K562 (cell line): ENCODE measurements around the gene CRK. TPM values are rescaled to one million over a fixed set of nuclear protein-coding genes. Genes with fewer than 3 reads are reported as not detected.

Source experiments
- ATAC-seq: fragments of 200-7000 bp; cut with Tn5 transposase; 3 replicates; pipeline ENCODE4 v1.9.1; 2020; ENCODE audit warnings: moderate library complexity
- BruUV-seq: library from RNA; stranded (reverse); fragments of 400-500 nt; replicated peaks from 2 replicates; lab custom pipeline; 2021; lab: Mats Ljungman, UMichigan
- CTCF ChIA-PET: fragments of 300-600 bp; formaldehyde crosslinking; extraction: SDS; loops from one replicate; lab custom pipeline; 2021; ENCODE audit warnings: low intra/inter-chr PET ratio; lab: Yijun Ruan, JAX
- POLR2A ChIA-PET: fragments of 300-600, 350-650 bp; sonication (Branson Sonifier 250); formaldehyde crosslinking; extraction: SDS; loops from one replicate; lab custom pipeline; 2021; ENCODE audit warnings: antibody characterized with exemption, inconsistent platforms; lab: Yijun Ruan, JAX
- DNase-seq, 4 experiments: peaks; one replicate each; pipeline versions ENCODE4 v3.0.0 to v3.0.0-alpha.2; 2011 to 2018; ENCODE audit warnings: low spot score in 3 of 4, mixed read lengths in 3 of 4; ENCODE audit errors: extremely low read depth in 1 of 4
- FAIRE-seq: peaks from 2 replicates; lab custom pipeline; 2011; peaks lifted over from hg19 to GRCh38; lab: Jason Lieb, UNC
- H2AFZ ChIP-seq: 2 replicates; pipeline ENCODE4 v1.6.0; 2011; ENCODE audit warnings: low read depth, low read length, control low read depth, inconsistent platforms
- H3K27ac ChIP-seq: fragments of 200-600 bp; 3 replicates; pipeline ENCODE4 v1.8.0; 2011; ENCODE audit warnings: low read depth, mild to moderate bottlenecking, control low read depth, inconsistent platforms, low read length, moderate library complexity, mixed read lengths; ENCODE audit errors: extremely low read depth
- H3K27me3 ChIP-seq, 2 experiments: fragments of 300-600 bp in 1 of 2; 2 replicates in 1 of 2; 3 replicates in 1 of 2; pipeline versions ENCODE4 v1.6.0 to v1.8.0; 2011; ENCODE audit warnings: inconsistent platforms in 2 of 2, low read length in 2 of 2, mild to moderate bottlenecking in 1 of 2, mixed read lengths in 1 of 2, moderate library complexity in 1 of 2; ENCODE audit not compliant: control insufficient read depth in 2 of 2, insufficient read depth in 2 of 2
- H3K36me3 ChIP-seq: fragments of 300-600 bp; 3 replicates; pipeline ENCODE4 v1.8.0; 2011; ENCODE audit warnings: mild to moderate bottlenecking, low read length, inconsistent platforms; ENCODE audit not compliant: control insufficient read depth, insufficient read depth
- H3K4me1 ChIP-seq, 2 experiments: fragments of 200-600 bp in 1 of 2; replicated peaks in 1 of 2; 2 replicates in 1 of 2; 3 replicates in 1 of 2; pipeline versions ENCODE4 v1.5.1 to v1.8.0; 2011; ENCODE audit warnings: inconsistent platforms in 2 of 2, low read length in 2 of 2, mild to moderate bottlenecking in 1 of 2, mixed read lengths in 1 of 2, moderate library complexity in 1 of 2; ENCODE audit not compliant: control insufficient read depth in 2 of 2, insufficient read depth in 2 of 2
- H3K4me2 ChIP-seq: 2 replicates; pipeline ENCODE4 v1.6.1; 2011; ENCODE audit warnings: low read length, control low read depth, inconsistent platforms, mixed read lengths; ENCODE audit not compliant: insufficient read depth
- H3K4me3 ChIP-seq: fragments of 200-600 bp; sonication (generic), shearing (Covaris generic); 2 replicates; pipeline ENCODE4 v1.5.1; 2016; ENCODE audit warnings: control low read depth, inconsistent platforms
- H3K79me2 ChIP-seq: fragments of 200-600 bp; 3 replicates; pipeline ENCODE4 v1.8.0; 2011; ENCODE audit warnings: low read length, inconsistent platforms; ENCODE audit not compliant: control insufficient read depth, insufficient read depth
- H3K9ac ChIP-seq, 2 experiments: 2 replicates each; pipeline versions ENCODE4 v1.6.0 to v1.6.1; 2011; ENCODE audit warnings: low read depth in 2 of 2, low read length in 2 of 2, control low read depth in 1 of 2, inconsistent platforms in 1 of 2, mild to moderate bottlenecking in 1 of 2, mixed read lengths in 1 of 2; ENCODE audit not compliant: insufficient read depth in 1 of 2
- H3K9me1 ChIP-seq: one replicate; pipeline ENCODE4 v1.6.0; 2011; ENCODE audit warnings: inconsistent platforms, mild to moderate bottlenecking, low read length, moderate library complexity; ENCODE audit not compliant: control insufficient read depth, insufficient read depth
- H3K9me3 ChIP-seq: replicated peaks from 2 replicates; pipeline ENCODE4 v1.5.1; 2011; ENCODE audit warnings: low read depth, low read length, inconsistent platforms; ENCODE audit not compliant: control insufficient read depth, insufficient read depth
- H4K20me1 ChIP-seq: replicated peaks from 2 replicates; pipeline ENCODE4 v1.6.1; 2011; ENCODE audit warnings: low read length, inconsistent platforms, mixed read lengths; ENCODE audit not compliant: control insufficient read depth, insufficient read depth
- CREB1 ChIP-seq, 2 experiments: sonication (generic) in 1 of 2; formaldehyde crosslinking in 1 of 2; IDR thresholded peaks; 2 replicates each; pipeline versions ENCODE4 v1.6.1 to v1.8.0; 2012 to 2022; ENCODE audit warnings: inconsistent platforms in 1 of 2, mild to moderate bottlenecking in 1 of 2, missing genetic modification reagents in 1 of 2, moderate library complexity in 1 of 2
- EZH2 ChIP-seq: IDR thresholded peaks from 2 replicates; pipeline ENCODE4 v1.6.1; 2012; ENCODE audit warnings: low read depth, mild to moderate bottlenecking, inconsistent platforms, low read length, borderline replicate concordance
- MAX ChIP-seq: sonication (generic); formaldehyde crosslinking; IDR thresholded peaks from 2 replicates; pipeline ENCODE4 v1.9.0; 2022; ENCODE audit warnings: mild to moderate bottlenecking, missing genetic modification reagents
- NFE2L1 ChIP-seq: fragments of 450-650 bp; IDR thresholded peaks from 2 replicates; pipeline ENCODE4 v1.6.1; 2016; ENCODE audit warnings: missing genetic modification characterization, low read depth, mild to moderate bottlenecking, missing compliant biosample characterization, moderate library complexity, borderline replicate concordance
- TEAD4 ChIP-seq, 2 experiments: sonication (generic) in 1 of 2; formaldehyde crosslinking in 1 of 2; IDR thresholded peaks; 2 replicates each; pipeline versions ENCODE4 v1.6.1 to v1.8.0; 2012 to 2022; ENCODE audit warnings: borderline replicate concordance in 1 of 2, inconsistent platforms in 1 of 2, low read length in 1 of 2, mild to moderate bottlenecking in 1 of 2, missing genetic modification reagents in 1 of 2
- ZC3H11A ChIP-seq: IDR thresholded peaks from 2 replicates; pipeline ENCODE4 v1.6.1; 2012; ENCODE audit warnings: low read depth, low read length, improper control_type of control experiment
- ZNF398 ChIP-seq: fragments of 250-450 bp; sonication (Bioruptor Pico); IDR thresholded peaks from 2 replicates; pipeline ENCODE4 v1.8.0; 2021; ENCODE audit warnings: moderate library complexity, mild to moderate bottlenecking, inconsistent platforms
- ZNF699 ChIP-seq: fragments of 250-450 bp; sonication (Bioruptor Pico); IDR thresholded peaks from 2 replicates; pipeline ENCODE4 v1.8.0; 2021; ENCODE audit warnings: mild to moderate bottlenecking, moderate library complexity; ENCODE audit not compliant: insufficient replicate concordance
- ZNF830 ChIP-seq: fragments of 250-450 bp; sonication (Bioruptor Pico); IDR thresholded peaks from 2 replicates; pipeline ENCODE4 v1.5.0; 2021; ENCODE audit warnings: mild to moderate bottlenecking
- WGBS: fragments of 100-300 bp; shearing (Covaris generic); methylation state at CpG from one replicate; pipeline ENCODE4 v1.1.6; 2016; ENCODE audit warnings: low coverage, mixed read lengths; ENCODE audit not compliant: insufficient coverage; ENCODE audit errors: missing lambda C conversion rate; 5-methylcytosine and 5-hydroxymethylcytosine counted together
- in situ Hi-C: fragments of 300-500 bp; cut with MboI; formaldehyde crosslinking; loops from 4 replicates; pipeline ENCODE4 v1.15.0; 2018; ENCODE audit warnings: inconsistent platforms, mixed read lengths
- intact Hi-C: fragments of 100-400 bp; cut with micrococcal nuclease; formaldehyde crosslinking; loops from 2 replicates; pipeline ENCODE4 v1.14.2; 2022
- polyA plus RNA-seq, 8 experiments: library from polyadenylated mRNA; depleted of rRNA in 4 of 8; stranded (reverse) in 5 of 8; unstranded in 3 of 8; fragments of >200 nt; fragmentation: Nextera tagmentation in 2 of 8; fragmentation: Illumina TruSeq in 1 of 8; extraction: Ambion mirVana in 2 of 8; extraction: Trizol in 1 of 8; gene quantifications; 2 replicates each; pipeline versions ENCODE4 v1.2.1 to v1.2.3, GENCODE V29; 2011 to 2014; ENCODE audit warnings: inconsistent platforms in 1 of 8, missing spikeins in 1 of 8
- total RNA-seq, 7 experiments: library from RNA; depleted of rRNA in 6 of 7; stranded (reverse); fragments of >200 nt in 6 of 7; fragmentation: Illumina TruSeq in 2 of 7; extraction: Trizol in 2 of 7; gene quantifications; 2 replicates each; pipeline versions ENCODE4 v1.2.1 to v1.2.3, GENCODE V29; 2011 to 2021; ENCODE audit warnings: low replicate concordance in 1 of 7
- TF ChIP-seq, protein P1 (sequence below): sonication (generic); IDR thresholded peaks from 2 replicates; pipeline ENCODE4 v1.6.1; 2016

CRK gene
- total and polyA plus RNA-seq, 9 of the 15 experiments (the other 6 are each of a cell fraction or from before 2014, with no cell fraction given) = 13.1 to 40.2 (median 26.1) TPM

DNA sequence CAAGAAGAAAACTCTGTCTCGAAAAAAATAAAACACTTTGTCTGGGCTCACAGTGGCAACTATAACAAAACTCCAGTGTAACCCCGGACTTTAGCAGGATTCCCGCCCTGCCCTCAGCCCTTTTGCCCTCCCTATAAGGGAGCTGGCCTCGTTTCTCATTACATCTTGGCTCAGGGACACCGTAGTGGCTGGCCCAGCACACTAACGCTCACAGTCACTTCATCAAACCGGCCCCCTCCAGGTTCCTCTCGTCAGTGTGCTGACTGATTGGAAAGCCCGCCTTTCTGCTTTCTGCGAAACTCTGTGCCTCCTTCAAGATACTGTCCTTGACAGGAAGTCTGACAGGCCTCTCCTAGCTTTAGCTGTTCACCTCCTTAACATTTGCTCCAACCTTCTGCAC is 47.7 kb upstream of the CRK start (continued):
- TF ChIP-seq ZNF398 (CRISPR knock-in tag) (no peak), ZNF699 (CRISPR knock-in tag) (no peak), EZH2 (no peak), CREB1 (IDR thresholded peaks at IDR 0.05) (no peak), CREB1 (CRISPR knock-in tag; IDR thresholded peaks at IDR 0.05) (no peak), ZNF830 (CRISPR knock-in tag) (no peak), TEAD4 (IDR thresholded peaks at IDR 0.05; ENCODE audit: low read length) (no peak), TEAD4 (CRISPR knock-in tag; IDR thresholded peaks at IDR 0.05; ENCODE audit: borderline replicate concordance) (no peak), ZC3H11A (no peak)

- ChIA-PET POLR2A (interaction anchor here (1.5 kb wide), 1 partner anchor 11 kb away, joined by 5 read pairs; no protein-coding TSS in a partner anchor), CTCF (no interaction called here)
- FAIRE-seq (no peak), ATAC-seq (no peak), DNase-seq (no peak)
- Histone ChIP-seq H3K36me3 (no peaks in the 10 kb centered on the region), H3K4me2 (no peak overlapping the region), H3K4me3 (no peak overlapping the region), H2AFZ (no peak overlapping the region), H3K9me3 (no peaks in the 10 kb centered on the region), H3K27me3 (no peaks in the 10 kb centered on the region), H3K9ac (no peak overlapping the region), H3K4me1 (peaks cover 0 to 8% of the 10 kb centered on the region in 2 experiments; a peak in 2 of 5 replicates), H4K20me1 (no peaks in the 10 kb centered on the region), H3K27ac (no peak overlapping the region), H3K79me2 (no peaks in the 10 kb centered on the region), H3K9me1 (no peaks in the 10 kb centered on the region)
- TF ChIP-seq MAX (peak; percentile 61), NFE2L1 (tag) (no peak)
- TF ChIP-seq, protein P1, sequence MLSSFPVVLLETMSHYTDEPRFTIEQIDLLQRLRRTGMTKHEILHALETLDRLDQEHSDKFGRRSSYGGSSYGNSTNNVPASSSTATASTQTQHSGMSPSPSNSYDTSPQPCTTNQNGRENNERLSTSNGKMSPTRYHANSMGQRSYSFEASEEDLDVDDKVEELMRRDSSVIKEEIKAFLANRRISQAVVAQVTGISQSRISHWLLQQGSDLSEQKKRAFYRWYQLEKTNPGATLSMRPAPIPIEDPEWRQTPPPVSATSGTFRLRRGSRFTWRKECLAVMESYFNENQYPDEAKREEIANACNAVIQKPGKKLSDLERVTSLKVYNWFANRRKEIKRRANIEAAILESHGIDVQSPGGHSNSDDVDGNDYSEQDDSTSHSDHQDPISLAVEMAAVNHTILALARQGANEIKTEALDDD = peak; percentile 45; the same call in 1 of the 2 replicates
- WGBS = 48% methylated on average over 9 of the region's 9 CpGs
- in situ Hi-C loops = no loop called here
- no TSS peak for BruUV-seq
- intact Hi-C loops = no loop called here
These were observed 42.8 kb upstream of the CRK start for GRCh38 chr17:1498869-1499268.
